B cell (primary cell): ENCODE measurements around the gene ROR2.

Experiments
- CTCF ChIP-seq: fragments of 200-600 bp; IDR thresholded peaks from one replicate; pipeline ENCODE4 v1.8.0; 2022; ENCODE audit warnings: antibody characterized with exemption, mild to moderate bottlenecking
- EZH2 ChIP-seq: IDR thresholded peaks from 2 replicates; pipeline ENCODE4 v1.6.1; 2012; ENCODE audit warnings: borderline replicate concordance, low read depth, mild to moderate bottlenecking, moderate library complexity, low read length; ENCODE audit not compliant: insufficient read depth, poor library complexity, severe bottlenecking

DNA sequence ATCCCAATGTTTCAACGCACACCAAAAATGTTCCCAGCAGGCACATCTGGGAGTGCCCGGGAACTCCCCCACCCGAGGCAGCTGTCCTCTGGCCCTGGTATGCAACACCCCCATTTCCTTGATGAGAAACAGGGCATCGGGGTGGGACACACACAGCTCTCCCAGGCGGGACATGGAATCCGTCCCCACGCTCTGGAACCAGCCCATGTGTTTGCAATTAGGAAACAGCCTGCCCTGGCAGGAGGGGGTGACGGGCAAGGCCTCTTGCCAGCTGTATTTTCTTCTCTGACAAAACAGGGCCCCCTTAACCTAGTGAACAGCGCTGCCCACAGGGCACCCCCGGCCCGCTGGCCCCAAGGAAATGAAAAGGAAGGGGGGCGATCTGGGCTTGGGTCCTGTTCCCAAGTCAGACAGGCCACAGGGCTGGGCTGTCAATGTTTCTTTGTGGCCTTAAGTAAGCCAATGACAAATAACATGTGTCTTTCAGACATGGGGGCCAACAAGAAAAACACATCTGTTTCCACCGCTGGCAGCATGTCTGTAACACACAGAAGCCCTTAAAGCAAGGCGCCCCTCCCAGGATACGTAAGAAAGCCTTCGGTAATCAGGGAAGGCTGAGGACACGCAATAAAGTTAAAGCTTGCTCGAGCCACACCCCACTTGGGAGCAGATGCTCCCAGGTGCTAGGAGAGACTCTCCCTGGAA, 125.3 kb downstream of the ROR2 start:
- no peak for TF ChIP-seq CTCF
- no peak for TF ChIP-seq EZH2
